Ascending aorta (tissue), 2 donors: ENCODE measurements around the gene DDI1. TPM values are rescaled to one million over a fixed set of nuclear protein-coding genes. Genes with fewer than 3 reads are reported as not detected.
"Not testable (repeated sequence)": the region's sequence is repeated elsewhere in the genome, so short reads cannot be mapped to it uniquely, and the experiment has no call there.

Source experiments
- DNase-seq, 2 donors: peaks; one replicate each; pipeline ENCODE4 v3.0.0-alpha.2; 2019; ENCODE audit warnings: low spot score in 2 of 2
- H3K27ac ChIP-seq, 2 donors: fragments of 200-600 bp; sonication (generic); one replicate each; pipeline ENCODE4 v1.5.1; 2016 to 2017; ENCODE audit warnings: mild to moderate bottlenecking in 1 of 2
- H3K27me3 ChIP-seq: fragments of 200-600 bp; sonication (generic); one replicate; pipeline ENCODE4 v1.5.1; 2017
- H3K36me3 ChIP-seq, 2 donors: fragments of 200-600 bp; sonication (generic); one replicate each; pipeline ENCODE4 v1.5.1; 2016
- H3K4me1 ChIP-seq, 2 donors: fragments of 200-600 bp; sonication (generic); one replicate each; pipeline ENCODE4 v1.5.1; 2016 to 2017; ENCODE audit warnings: mild to moderate bottlenecking in 1 of 2
- H3K4me3 ChIP-seq, 2 donors: fragments of 200-600 bp; sonication (generic); one replicate each; pipeline ENCODE4 v1.5.1; 2016 to 2017; ENCODE audit warnings: mild to moderate bottlenecking in 1 of 2
- H3K9me3 ChIP-seq, 2 donors: fragments of 200-600 bp; sonication (generic); one replicate each; pipeline ENCODE4 v1.5.1; 2016
- intact Hi-C: fragments of 100-400 bp; cut with DNase I; formaldehyde crosslinking; loops from one replicate; pipeline ENCODE4 v1.15.1; 2023
- total RNA-seq: library from RNA; depleted of rRNA; stranded (reverse); fragments of >200 nt; gene quantifications from one replicate; pipeline ENCODE4 v1.1.0, GENCODE V29; 2016
- TF ChIP-seq, protein P1 (sequence below), 3 experiments: fragments of 200-600 bp in 2 of 3; fragments of 450-650 bp in 1 of 3; sonication (generic) in 2 of 3; IDR thresholded peaks; one replicate each; pipeline ENCODE4 v1.5.1; 2016 to 2019; ENCODE audit warnings: antibody characterized with exemption in 3 of 3, mild to moderate bottlenecking in 1 of 3, moderate library complexity in 1 of 3

The DDI1 gene
- total RNA-seq, 1 donor from 2014 or later, result not detected

DNA sequence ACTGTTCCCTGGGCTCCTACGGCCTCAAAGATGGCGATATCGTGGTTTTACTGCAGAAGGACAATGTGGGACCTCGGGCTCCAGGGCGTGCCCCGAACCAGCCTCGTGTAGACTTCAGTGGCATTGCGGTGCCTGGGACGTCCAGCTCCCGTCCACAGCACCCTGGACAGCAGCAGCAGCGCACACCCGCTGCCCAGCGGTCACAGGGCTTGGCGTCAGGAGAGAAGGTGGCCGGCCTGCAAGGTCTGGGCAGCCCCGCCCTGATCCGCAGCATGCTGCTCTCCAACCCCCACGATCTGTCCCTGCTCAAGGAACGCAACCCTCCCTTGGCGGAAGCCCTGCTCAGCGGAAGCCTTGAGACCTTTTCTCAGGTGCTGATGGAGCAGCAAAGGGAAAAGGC, 555 bp downstream of the DDI1 start:
- no peak overlapping the region for H3K27ac ChIP-seq
- no peak for DNase-seq
- no peaks in the 10 kb centered on the region for H3K27me3 ChIP-seq
- intact Hi-C loops, result no loop called here
- H3K36me3 ChIP-seq, result no peaks in the 10 kb centered on the region
- no peaks in the 10 kb centered on the region for H3K9me3 ChIP-seq
- TF ChIP-seq, protein P1, sequence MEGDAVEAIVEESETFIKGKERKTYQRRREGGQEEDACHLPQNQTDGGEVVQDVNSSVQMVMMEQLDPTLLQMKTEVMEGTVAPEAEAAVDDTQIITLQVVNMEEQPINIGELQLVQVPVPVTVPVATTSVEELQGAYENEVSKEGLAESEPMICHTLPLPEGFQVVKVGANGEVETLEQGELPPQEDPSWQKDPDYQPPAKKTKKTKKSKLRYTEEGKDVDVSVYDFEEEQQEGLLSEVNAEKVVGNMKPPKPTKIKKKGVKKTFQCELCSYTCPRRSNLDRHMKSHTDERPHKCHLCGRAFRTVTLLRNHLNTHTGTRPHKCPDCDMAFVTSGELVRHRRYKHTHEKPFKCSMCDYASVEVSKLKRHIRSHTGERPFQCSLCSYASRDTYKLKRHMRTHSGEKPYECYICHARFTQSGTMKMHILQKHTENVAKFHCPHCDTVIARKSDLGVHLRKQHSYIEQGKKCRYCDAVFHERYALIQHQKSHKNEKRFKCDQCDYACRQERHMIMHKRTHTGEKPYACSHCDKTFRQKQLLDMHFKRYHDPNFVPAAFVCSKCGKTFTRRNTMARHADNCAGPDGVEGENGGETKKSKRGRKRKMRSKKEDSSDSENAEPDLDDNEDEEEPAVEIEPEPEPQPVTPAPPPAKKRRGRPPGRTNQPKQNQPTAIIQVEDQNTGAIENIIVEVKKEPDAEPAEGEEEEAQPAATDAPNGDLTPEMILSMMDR (IDR thresholded peaks at IDR 0.05), result no peak
- H3K4me3 ChIP-seq, result no peak overlapping the region
- peaks cover 0 to 3% of the 10 kb centered on the region in 2 donors for H3K4me1 ChIP-seq

DNA sequence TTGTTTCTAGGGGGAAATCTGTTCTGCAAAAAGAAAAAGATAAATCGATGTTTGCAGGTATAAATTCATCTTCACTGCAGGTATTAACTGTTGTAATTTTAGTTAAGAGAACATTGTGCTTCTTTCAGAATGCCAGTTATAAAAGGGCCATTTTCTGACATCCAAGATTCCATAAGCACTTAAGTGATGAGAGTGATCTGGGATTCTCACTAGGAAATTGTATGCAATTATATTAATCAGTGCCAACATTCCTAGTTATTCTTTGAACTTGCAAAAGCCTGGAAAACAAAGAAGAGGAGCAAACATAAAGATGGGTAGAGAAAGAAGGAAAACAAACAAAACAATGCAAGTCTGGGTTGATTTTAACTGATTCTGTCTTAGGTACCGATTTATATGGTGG, 5.4 kb downstream of the DDI1 start:
- Histone ChIP-seq H3K4me1 (no peaks in the 10 kb centered on the region), H3K27ac (no peak overlapping the region), H3K36me3 (no peaks in the 10 kb centered on the region), H3K9me3 (no peaks in the 10 kb centered on the region), H3K4me3 (no peak overlapping the region), H3K27me3 (no peaks in the 10 kb centered on the region)
- intact Hi-C loops, result no loop called here
- no peak for DNase-seq
- TF ChIP-seq, protein P1 (IDR thresholded peaks at IDR 0.05), result no peak

DNA sequence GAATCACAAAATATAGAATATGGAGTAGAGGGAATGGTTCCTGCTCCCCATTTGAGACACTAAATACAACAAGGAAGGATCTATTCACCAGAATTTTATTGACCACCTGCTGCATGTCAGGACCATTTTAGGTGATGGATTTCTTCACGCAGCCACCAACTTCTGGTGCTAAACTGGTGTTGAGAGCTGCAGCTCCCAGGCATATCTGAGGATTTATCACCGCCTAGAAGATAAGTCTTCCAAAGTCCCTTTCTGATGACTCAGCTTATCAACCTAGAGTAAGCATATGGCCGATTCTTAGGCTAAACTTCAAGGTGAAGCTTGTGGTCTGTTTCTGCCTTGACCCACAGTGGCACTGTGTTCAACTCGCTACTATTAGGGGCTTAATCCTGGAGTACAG, 6.7 kb downstream of the DDI1 start:
- Histone ChIP-seq H3K9me3 (no peaks in the 10 kb centered on the region), H3K27me3 (no peaks in the 10 kb centered on the region), H3K4me3 (no peak overlapping the region), H3K4me1 (no peaks in the 10 kb centered on the region), H3K36me3 (no peaks in the 10 kb centered on the region), H3K27ac (no peak overlapping the region)
- DNase-seq, result no peak
- TF ChIP-seq, protein P1 (IDR thresholded peaks at IDR 0.05), result no peak
- intact Hi-C loops, result no loop called here

DNA sequence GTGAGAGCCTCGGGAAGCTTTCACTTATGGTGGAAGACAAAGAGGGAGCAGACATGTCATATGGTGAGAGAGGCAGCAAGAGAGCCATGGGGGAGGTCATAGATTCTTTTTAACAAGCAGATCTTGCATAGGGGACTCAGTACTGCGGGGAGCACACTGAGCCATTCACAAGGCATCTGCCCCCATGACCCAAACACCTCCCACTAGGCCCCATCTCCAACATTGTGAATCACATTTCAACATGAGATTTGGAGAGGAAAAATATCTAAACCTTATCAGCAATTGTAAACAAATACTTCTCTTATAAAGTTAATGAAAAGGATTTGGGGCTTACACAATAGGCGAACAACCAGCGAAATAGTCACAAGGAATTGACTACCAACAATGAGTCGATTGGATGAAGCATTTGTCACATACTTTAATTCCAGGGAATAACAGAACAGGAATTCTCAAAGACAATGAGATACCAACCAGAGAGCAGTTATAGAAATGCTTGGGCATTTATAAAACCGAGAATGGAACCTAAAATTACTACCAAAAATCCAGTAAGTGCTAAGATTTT, 7.3 kb downstream of the DDI1 start:
- H3K4me1 ChIP-seq, result no peaks in the 10 kb centered on the region
- TF ChIP-seq, protein P1 (IDR thresholded peaks at IDR 0.05), result no peak
- DNase-seq, result no peak
- intact Hi-C loops, result no loop called here
- H3K36me3 ChIP-seq, result no peaks in the 10 kb centered on the region
- no peak overlapping the region for H3K4me3 ChIP-seq
- no peak overlapping the region for H3K27ac ChIP-seq
- no peaks in the 10 kb centered on the region for H3K27me3 ChIP-seq
- no peaks in the 10 kb centered on the region for H3K9me3 ChIP-seq

DNA sequence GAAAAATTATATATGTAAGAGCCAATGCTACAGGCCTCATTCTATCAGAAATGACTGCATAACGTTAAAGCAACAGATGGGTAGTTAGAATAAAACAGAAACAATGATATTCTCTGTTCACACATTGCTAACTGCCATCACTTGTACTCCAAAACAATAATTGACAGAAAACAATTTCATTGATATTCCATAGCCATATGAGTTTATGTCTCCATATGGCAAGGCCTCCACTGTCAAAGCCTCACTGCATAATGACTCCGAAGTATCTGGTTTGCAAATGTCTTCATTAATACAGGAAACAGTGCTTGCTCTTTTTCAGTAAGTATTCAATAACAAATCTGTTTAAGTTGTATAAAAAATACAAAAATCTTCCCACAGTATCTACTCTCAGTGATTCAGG, 9.9 kb downstream of the DDI1 start:
- Histone ChIP-seq H3K36me3 (no peaks in the 10 kb centered on the region), H3K27ac (no peak overlapping the region), H3K4me1 (no peaks in the 10 kb centered on the region), H3K4me3 (no peak overlapping the region), H3K27me3 (no peaks in the 10 kb centered on the region), H3K9me3 (no peaks in the 10 kb centered on the region)
- TF ChIP-seq, protein P1 (IDR thresholded peaks at IDR 0.05), result no peak
- no peak for DNase-seq
- intact Hi-C loops, result no loop called here

DNA sequence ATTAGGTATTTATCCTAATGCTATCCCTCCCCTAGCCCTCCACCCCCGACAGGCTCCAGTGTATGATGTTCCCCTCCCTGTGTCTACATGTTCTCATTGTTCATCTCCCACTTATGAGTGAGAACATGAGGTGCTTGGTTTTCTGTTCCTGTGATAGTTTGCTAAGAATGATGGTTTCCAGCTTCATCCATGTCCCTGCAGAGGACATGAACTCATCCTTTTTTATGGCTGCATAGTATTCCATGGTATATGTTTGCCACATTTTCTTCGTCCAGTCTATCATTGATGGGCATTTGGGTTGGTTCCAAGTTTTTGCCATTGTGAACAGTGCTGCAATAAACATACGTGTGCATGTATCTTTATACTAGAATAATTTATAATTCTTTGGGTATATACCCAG, 10.4 kb downstream of the DDI1 start:
- DNase-seq, H3K36me3 ChIP-seq, H3K27me3 ChIP-seq, H3K4me1 ChIP-seq, H3K4me3 ChIP-seq, intact Hi-C loops, H3K9me3 ChIP-seq, H3K27ac ChIP-seq: not testable (repeated sequence)
